Stimulated activated CD8-positive, alpha-beta memory T cell treated with anti-CD3 and anti-CD28 coated beads, Interleukin-7, amount 100 ng/mL, for 48 hours (primary cell): ENCODE measurements around the gene ERF.

Experiments
- DNase-seq, 2 donors: peaks; one replicate each; pipeline ENCODE4 v3.0.0-alpha.2; 2020; ENCODE audit warnings: low read depth in 1 of 2; ENCODE audit errors: extremely low read depth in 1 of 2

ERF gene

GRCh38 chr19:42287017-42287826 is 32.3 kb upstream of the ERF start:
- DNase-seq, result no peak

DNA sequence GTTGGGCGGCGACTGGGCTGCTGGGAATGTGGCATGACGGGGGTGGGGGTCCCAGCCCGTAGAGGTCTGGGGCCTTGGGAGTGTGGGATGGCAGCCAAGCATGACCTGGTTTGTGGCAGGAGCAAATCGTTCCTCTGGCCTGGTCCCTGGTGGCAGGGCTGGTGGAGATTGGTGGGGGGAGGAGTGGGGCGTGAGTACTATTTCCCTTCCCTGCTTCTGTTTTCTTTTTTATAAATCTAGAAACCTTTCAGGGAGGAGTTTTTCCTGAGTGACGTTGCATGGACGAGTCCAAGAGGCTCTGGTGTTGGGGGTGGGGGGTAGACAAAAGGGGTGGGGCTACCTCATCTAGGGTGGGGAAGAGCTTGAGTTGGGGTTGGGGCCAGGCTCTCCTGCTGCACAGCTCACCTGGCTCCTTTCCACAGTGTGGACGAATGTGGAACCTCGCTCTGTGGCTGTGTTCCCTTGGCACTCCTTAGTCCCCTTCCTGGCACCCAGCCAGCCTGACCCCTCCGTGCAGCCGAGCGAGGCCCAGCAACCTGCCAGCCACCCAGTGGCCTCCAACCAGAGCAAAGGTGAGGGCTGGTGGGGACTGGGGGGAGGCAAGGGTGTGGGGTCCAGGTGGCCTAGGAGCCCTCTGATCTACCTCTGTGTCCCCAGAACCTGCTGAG is 31.6 kb upstream of the ERF start:
- no peak for DNase-seq

DNA sequence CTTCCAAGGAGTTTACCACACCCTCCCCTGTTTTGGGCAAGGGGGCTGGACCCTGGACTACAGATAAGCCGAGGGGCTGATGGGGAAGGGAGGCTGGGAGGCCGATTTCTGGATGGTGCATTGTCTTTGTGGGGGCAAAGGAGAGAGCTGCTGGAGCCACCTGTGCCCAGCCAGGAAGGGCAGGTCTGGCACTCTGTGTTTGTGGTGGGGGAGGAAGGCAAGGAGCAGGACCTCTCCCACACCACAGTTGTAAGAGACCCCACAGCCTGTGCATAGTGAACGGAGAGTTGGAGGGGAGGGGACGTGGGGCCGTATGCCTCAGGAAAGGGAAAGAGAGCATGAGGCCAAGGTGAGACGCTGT is 31.0 kb upstream of the ERF start:
- no peak for DNase-seq

- no peak for DNase-seq
Measured at GRCh38 chr19:42285541-42285941, 30.6 kb upstream of the ERF start.

- DNase-seq, result no peak
Measured at GRCh38 chr19:42284591-42285341, 29.8 kb upstream of the ERF start.

DNA sequence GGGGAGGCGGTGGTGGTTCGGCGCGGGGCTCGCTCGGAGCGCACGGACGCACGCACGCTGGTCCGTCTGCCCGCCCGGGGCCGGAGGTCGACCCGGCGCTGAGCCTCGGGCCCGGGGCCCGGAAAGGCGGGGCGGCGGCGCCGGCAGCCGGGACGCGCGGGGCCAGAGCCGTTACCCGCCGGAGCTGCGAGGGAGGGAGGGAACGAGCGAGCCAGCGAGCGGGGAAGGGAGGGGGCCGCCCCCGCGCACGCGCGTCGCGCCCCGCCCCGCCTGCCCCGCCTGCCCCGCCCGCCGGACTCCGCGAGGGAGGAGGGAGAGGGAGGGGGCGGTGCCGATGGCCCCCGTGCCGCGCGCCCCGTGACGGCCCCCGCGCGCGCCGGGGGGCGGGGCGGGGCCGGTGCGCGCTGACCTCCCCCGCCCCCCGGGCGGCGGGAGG is 29.2 kb upstream of the ERF start:
- peak in 1 of 2 donors; percentile 63 for DNase-seq

DNA sequence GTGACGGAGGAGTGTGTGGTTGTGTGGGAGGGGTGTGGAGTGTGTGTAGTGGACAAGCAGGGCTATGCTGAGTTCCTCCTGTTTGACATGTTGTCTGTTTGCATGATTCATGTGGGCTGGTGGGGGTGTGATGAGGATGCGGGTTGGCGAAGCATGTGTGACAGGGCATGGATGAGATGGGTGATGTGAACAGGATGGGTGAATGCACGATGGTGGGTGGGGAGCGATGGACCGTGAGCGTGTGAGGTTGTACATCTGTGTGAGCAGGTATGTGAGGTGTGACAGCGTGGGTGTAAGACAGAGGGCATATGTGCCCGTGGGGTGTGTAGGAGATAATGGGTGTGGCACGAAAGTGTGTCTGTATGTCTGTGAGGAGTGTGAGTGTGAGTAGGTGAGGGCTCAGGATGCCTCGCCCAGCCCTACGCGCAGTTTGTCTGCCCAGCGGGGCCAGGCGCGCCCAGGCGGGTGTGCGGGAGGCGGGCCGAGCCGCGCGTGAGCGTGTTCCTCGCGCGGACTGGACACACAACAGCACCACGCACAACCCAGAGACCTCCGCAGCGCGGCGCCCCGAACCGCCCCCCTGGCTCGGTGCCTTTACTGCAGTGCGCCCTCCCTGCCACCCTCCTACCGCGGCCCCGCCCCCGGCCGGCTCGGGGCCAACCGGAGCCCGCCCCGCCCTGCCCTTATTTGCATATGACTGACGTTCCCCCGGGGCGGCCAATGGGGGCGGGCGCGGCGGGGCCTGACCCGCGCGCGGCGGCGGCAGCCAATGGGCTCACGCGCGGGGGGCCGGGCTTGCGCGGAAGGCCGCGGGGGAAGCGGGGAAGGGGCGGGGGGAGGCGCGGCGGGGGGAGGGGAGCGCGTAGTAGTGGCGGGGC is 28.5 kb upstream of the ERF start:
- DNase-seq, result peak; percentile 91 to 92

- no peak for DNase-seq
Measured at GRCh38 chr19:42282819-42283187, 27.9 kb upstream of the ERF start.

GRCh38 chr19:42281827-42282762 is 27.2 kb upstream of the ERF start:
- no peak for DNase-seq

GRCh38 chr19:42281146-42281826 is 26.4 kb upstream of the ERF start:
- no peak for DNase-seq

- no peak for DNase-seq
Measured at GRCh38 chr19:42280815-42281145, 25.9 kb upstream of the ERF start.

GRCh38 chr19:42279902-42280814 is 25.2 kb upstream of the ERF start:
- peak; percentile 80 to 90 for DNase-seq

DNA sequence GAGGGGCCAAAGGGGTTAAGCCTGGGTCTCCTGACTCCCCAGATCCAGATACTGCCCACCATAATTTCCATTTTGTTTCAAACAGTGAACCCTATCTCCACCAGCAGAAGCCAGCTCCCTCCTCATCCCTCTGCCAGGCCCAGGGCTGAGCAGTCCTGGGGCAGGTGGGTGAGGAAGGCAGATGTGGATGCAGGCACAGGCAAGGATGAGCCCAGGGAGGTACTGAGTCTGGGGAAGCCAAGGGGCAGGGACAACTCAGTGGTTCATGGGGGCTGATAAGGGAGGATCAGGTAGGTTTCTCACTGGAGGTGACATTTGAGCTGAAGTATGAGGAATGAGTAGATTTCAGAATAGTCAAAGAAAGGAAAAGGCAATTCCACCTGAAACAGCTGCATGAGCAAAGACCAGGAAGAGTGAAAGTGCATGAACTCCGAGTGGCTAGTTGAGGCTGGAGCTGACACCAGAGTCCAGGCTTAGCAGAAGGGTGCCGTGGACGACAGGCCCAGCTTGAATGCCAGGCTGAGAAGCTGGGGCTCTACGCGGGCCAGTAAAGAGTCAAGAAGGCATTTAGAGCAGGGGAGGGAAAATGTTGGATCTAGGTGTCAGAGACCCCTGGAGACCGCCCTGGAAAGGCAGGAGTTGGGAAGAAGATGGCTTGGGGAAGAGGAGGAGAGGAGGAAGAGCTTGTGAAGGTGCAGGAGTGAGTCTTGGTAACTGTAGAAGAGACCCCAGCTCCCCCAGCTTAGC is 24.4 kb upstream of the ERF start:
- DNase-seq, result no peak

- no peak for DNase-seq
Measured at GRCh38 chr19:42278452-42279154, 23.7 kb upstream of the ERF start.

DNA sequence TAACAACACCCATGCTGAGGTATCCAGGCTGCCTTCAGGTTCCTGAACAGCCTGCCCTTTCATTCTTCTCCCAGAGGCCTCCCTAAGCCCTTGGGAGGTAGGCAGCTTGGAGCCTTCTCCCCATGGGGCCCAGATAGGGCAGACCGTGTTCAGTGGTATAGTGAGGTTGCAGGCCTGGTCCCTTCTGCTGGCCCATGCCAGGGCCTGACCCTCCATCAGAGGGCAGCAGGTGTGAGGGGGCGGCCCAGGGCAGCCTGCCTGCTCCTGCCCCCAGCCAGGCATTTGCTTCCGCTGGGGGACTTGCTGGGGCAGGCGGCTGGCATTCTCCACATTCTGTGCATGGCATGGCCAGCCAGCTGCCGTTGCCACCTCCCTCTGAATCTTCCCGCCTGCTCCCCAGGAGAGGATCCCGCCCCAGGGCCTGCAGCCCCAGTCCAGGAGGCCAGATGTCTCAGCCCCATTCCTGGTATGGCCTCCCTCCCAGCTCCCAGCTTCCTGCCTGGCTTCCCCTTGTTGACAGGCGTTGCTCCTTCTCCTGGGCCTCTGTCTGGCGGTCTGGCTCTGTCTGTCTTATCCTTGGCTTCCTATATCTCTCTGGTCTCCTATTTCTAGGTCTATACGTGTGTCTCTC is 23.0 kb upstream of the ERF start:
- no peak for DNase-seq

DNA sequence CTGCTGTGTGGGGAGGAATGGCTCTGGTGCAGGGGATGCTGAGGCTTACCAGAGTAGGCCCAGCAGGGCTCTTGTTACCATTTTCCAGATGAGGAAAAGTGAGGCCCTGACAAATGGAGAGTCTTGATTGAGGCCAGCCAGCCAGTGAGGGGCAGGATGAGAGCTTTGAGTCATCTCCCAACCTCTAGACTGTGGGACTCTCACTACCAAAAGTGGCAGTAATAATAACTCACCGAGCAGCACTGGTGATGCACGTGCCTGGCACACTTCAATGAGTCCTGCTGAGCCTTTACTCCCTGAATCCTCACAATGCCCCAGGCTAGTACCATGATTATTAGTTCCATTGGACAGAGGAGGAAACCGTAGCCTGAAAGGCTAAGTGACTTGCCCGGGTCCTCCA is 21.9 kb upstream of the ERF start:
- DNase-seq, result peak in 1 of 2 donors; percentile 27

- DNase-seq, result no peak
Measured at GRCh38 chr19:42276284-42276683, 21.4 kb upstream of the ERF start.
